NCI-H2227 treated with DMSO at 0.1 percent for 48 hours (cell line): ENCODE data around the gene OR10A6.

Experiments
- DNase-seq: peaks from one replicate; lab custom pipeline; 2025; lab: John Stamatoyannopoulos, UW

OR10A6 gene

DNA sequence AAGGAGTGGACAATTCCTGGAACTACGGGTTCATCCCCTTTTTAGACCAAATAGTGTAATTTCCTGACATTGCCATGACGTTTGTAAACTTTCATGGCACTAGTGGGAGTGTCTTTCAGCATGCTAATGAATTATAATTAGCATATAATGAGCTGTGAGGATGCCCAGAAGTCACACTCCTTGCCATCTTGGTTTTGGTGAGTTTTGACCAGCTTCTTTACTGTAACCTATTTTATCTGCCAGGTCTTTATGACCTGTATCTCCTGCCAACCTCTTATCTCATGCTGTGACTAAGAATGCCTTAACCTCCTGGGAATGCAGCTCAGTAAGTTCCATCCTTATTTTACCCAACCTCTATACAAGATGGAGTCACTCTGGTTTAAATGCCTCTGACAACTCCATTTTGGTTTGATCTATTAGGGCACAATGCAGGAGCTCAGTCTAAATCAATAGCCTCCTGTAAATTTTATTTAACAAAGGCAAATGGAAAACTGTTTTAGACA lies 20.7 kb downstream of the OR10A6 start:
- DNase-seq, result no peak

DNA sequence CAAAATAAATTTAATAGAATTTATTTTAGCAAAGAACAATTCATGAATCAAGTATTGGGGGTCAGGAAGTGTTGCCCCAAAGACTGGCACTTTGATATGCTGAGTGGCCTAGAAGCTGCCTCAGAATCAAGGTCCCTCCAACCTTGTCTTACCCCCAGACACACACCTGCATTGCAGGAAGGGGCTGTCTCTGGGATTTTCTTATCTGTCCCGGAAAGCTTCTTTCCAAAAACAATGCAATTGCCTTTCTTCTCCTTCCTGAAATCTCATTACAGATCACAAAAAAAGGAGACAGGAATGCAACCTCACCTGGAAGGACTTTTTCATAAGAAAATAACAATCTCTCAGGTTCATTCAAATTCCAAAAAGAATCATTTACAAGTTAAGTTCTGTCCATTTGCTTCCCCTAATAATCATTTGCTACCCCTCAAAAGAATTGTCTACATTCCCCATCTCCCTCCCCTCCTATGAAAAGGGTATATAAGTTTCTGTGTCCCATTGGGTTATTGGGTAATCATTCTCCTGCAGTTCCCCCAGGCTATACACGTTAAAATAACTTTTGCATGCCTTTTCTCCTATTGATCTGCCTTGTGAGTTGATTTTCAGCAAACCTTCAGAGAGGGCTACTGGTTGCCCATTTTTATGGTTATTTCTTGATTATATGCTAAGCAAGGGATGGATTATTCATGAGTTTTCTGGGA lies 21.3 kb downstream of the OR10A6 start:
- DNase-seq, result no peak

- DNase-seq, result no peak
These were observed 23.9 kb downstream of the OR10A6 start for GRCh38 chr11:7907121-7907520.

DNA sequence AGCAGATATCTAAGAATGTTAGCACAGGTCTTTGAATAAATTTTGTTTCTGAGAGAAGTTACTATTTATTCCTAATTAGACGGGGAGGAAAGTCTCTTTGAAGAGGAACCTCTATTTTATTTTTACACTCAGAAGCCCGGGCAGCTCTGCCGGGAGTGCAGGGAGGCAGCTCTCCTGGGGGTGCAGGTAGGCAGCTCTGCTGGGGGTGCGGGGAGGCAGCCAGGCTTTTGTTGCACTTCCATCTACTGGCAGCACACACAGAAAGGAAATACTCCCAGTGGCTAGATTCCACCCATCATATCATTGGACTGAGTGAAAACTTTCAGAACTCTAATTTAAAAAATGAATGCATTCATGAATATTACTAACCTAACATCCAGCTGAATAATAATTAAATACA lies 24.6 kb downstream of the OR10A6 start:
- DNase-seq, result no peak

- DNase-seq, result no peak
These were observed 25.1 kb downstream of the OR10A6 start for GRCh38 chr11:7905961-7906429.

DNA sequence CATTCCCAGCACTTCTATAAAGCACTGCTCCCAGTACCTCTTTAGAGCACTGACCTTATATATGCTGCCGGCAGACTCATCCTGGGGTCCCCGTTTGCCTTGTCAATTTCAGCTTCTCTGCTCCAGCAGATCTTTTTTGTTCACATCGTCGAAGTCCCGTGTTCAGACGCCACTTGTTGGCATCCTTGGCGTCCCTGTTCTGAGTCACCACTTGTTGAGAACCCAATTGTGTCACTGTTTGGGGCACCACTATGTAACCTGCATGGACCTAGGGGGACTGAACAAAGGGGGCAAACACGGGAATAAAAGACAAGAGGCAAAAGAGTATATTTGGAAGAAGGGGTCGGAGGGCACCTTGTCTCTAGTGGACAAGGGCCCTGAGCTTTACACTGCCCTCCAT lies 25.5 kb downstream of the OR10A6 start:
- no peak for DNase-seq

- no peak for DNase-seq
These were observed 26.2 kb downstream of the OR10A6 start for GRCh38 chr11:7904917-7905316.

DNA sequence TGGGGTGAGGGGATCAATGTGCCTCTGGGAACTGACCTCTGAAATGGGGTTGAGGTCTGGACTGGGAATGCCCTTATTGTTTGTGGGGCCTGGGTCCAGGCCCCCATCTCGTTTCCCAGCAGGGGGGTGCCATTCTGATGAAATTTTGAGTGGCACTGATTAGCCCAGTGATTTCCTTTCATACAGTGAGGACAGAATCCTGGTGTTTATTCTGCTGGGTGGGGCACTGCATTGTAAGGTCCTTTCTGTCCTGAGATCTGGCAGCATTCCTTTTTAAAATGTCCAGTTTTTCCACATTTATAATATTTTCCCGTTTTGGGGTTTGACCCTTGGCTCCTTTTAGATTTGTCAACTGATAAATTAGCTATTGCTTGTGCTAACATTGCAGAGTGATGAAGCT lies 27.1 kb downstream of the OR10A6 start:
- no peak for DNase-seq

- no peak for DNase-seq
These were observed 29.7 kb downstream of the OR10A6 start for GRCh38 chr11:7901319-7901854.

- DNase-seq, result no peak
These were observed 30.4 kb downstream of the OR10A6 start for GRCh38 chr11:7900686-7901085.

- DNase-seq, result no peak
These were observed 31.6 kb downstream of the OR10A6 start for GRCh38 chr11:7899418-7899817.

DNA sequence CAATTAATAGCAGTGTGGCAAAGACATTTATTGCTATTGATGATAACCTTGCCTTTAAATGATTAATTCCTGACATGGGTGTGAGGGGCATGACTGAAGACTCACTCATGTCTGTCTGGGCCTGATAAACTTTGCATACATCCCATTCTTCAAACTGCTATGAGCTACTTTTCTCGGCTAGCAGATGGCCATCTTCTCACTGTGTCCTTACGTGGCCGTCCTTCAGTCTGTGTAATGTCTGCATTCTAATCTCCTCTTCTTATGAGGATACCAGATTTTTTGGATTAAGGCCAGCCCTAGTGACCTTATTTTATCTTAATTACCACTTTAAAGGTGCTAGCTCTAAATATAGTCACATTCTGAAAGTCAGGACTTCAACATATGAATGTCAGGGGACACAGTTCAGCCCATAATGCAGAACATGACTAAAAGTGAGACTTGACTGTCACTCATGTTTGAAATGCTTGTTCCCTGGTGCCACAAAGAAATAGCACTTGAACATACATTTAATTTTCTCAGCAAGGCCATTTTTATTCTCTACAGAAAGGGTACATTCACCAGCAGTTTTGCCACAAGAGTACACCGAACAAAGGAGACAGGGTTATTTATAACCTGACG lies 32.3 kb downstream of the OR10A6 start:
- no peak for DNase-seq

GRCh38 chr11:7896009-7896785 lies 34.9 kb downstream of the OR10A6 start:
- DNase-seq, result no peak

DNA sequence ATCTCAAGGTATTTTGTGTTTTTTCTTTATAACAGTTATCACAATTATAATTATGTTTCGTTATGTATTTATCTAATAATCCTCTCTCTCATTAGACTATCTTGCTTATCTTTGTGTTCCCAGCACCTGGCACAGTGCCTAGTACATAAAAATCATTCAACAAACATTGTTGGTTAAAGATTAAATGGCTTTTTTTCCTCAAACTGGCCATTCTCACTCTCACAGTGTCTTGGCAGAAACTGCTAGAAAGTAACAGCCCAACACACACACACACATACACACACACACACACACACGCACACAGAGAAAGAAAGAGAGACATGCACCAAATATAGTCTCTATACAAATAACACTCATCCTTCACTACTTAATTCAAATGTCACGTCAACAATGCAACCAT lies 36.8 kb downstream of the OR10A6 start:
- no peak for DNase-seq

- DNase-seq, result no peak
These were observed 37.3 kb downstream of the OR10A6 start for GRCh38 chr11:7893796-7894195.

- DNase-seq, result peak; percentile 64
These were observed 38.2 kb downstream of the OR10A6 start for GRCh38 chr11:7892840-7893254.

- no peak for DNase-seq
These were observed 38.9 kb downstream of the OR10A6 start for GRCh38 chr11:7892059-7892699.

DNA sequence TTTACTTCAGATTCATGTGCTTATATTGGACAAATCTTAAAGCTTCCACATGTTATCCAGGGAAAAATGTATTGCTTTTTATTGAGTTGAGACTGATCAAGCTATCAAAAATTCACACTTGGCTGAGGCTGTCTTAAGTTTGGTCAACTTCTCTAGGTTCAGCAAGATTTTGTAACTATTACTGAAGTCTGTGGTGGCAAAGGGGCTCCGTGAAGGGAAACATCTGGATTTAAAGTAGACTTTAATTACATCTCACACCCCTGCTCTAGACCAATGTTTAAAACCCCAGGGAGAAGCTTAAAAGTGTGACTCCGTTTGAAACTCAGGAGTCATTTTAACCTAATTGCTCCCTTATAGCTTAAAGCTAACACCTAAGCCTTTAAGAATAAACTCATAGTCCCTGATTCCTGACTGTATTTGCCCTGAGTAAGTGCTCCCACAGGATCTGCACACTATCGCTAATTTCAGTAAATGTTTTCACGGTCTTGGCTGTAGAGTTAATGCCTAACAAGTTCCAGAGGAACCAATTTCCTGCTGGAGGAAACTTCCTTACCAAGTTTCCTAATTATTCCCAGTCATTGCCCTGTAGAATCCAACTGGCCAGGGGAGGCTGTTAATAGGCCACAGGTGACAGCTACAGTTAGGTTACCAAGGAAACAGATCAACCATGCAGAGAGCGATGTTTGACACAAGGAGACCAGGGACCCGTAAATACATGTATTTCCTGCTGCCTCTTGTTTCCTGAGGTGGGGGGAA lies 40.5 kb downstream of the OR10A6 start:
- no peak for DNase-seq

DNA sequence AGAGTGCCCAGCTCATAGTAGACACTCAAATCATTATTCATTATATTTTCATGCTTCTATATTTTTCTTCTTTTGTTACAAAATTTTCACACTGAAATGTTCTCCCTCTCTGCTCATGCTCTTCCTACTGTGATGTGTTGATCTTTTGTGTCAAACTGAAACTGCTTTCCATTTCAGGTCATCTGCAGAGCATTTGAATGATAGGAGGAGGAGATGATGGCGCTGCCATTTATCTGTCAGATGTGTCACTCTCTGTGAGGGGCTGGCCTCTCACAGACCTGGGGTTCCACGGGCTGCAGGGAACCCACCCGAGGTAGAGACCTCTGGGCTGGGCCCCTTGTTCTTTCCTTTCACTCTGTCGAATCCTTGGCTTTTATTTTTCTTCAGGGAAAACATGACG lies 41.1 kb downstream of the OR10A6 start:
- no peak for DNase-seq

GRCh38 chr11:7882860-7883259 lies 48.2 kb downstream of the OR10A6 start:
- no peak for DNase-seq
